ENCODE measurements around the gene MYO1D.

MYO1D gene

GRCh38 chr17:32516450-32516849, 360.5 kb downstream of the MYO1D start:
- DNase-seq (ENCODE audit: low read depth in 1 of 2, low spot score in 1 of 2) = no peak

- no peak for DNase-seq (ENCODE audit: low read depth in 1 of 2, low spot score in 1 of 2)
Observed at GRCh38 chr17:32515677-32516383, 361.1 kb downstream of the MYO1D start.

- no peak for DNase-seq (ENCODE audit: low read depth in 1 of 2, low spot score in 1 of 2)
Observed at GRCh38 chr17:32514606-32515005, 362.3 kb downstream of the MYO1D start.

GRCh38 chr17:32513579-32513978, 363.3 kb downstream of the MYO1D start:
- DNase-seq (ENCODE audit: low read depth in 1 of 2, low spot score in 1 of 2) = no peak

GRCh38 chr17:32512328-32512727, 364.6 kb downstream of the MYO1D start:
- no peak for DNase-seq (ENCODE audit: low read depth in 1 of 2, low spot score in 1 of 2)

- DNase-seq (ENCODE audit: low read depth in 1 of 2, low spot score in 1 of 2) = no peak
Observed at GRCh38 chr17:32510466-32510865, 366.5 kb downstream of the MYO1D start.

- no peak for DNase-seq (ENCODE audit: low read depth in 1 of 2, low spot score in 1 of 2)
Observed at GRCh38 chr17:32508926-32509325, 368.0 kb downstream of the MYO1D start.

- no peak for DNase-seq (ENCODE audit: low read depth in 1 of 2, low spot score in 1 of 2)
Observed at GRCh38 chr17:32504166-32504990, 372.5 kb downstream of the MYO1D start.

- DNase-seq (ENCODE audit: low read depth in 1 of 2, low spot score in 1 of 2) = no peak
Observed at GRCh38 chr17:32503251-32504165, 373.4 kb downstream of the MYO1D start.

- DNase-seq (ENCODE audit: low read depth in 1 of 2, low spot score in 1 of 2) = no peak
Observed at GRCh38 chr17:32502710-32503109, 374.2 kb downstream of the MYO1D start.

GRCh38 chr17:32502013-32502412, 374.9 kb downstream of the MYO1D start:
- DNase-seq (ENCODE audit: low read depth in 1 of 2, low spot score in 1 of 2) = no peak

- no peak for DNase-seq (ENCODE audit: low read depth in 1 of 2, low spot score in 1 of 2)
Observed at GRCh38 chr17:32498391-32498790, 378.5 kb downstream of the MYO1D start.

GRCh38 chr17:32497431-32498205, 379.3 kb downstream of the MYO1D start:
- no peak for DNase-seq (ENCODE audit: low read depth in 1 of 2, low spot score in 1 of 2)

GRCh38 chr17:32496395-32497073, 380.4 kb downstream of the MYO1D start:
- DNase-seq (ENCODE audit: low read depth in 1 of 2, low spot score in 1 of 2) = no peak

GRCh38 chr17:32495359-32496231, 381.3 kb downstream of the MYO1D start:
- no peak for DNase-seq (ENCODE audit: low read depth in 1 of 2, low spot score in 1 of 2)

GRCh38 chr17:32494621-32495358, 382.1 kb downstream of the MYO1D start:
- no peak for DNase-seq (ENCODE audit: low read depth in 1 of 2, low spot score in 1 of 2)

- no peak for DNase-seq (ENCODE audit: low read depth in 1 of 2, low spot score in 1 of 2)
Observed at GRCh38 chr17:32493976-32494513, 382.9 kb downstream of the MYO1D start.

GRCh38 chr17:32493571-32493970, 383.4 kb downstream of the MYO1D start:
- DNase-seq (ENCODE audit: low read depth in 1 of 2, low spot score in 1 of 2) = no peak

Measured in stimulated activated CD4-positive, alpha-beta T cell treated with anti-CD3 and anti-CD28 coated beads, Interleukin-15, amount 100 ng/mL, for 1 hour (primary cell).